GM21717 (cell line): ENCODE data around the gene OR52E1.

Experiments used
- ATAC-seq: cut with Tn5 transposase; IDR thresholded peaks from one replicate; pipeline ENCODE4 v1.9.1; 2021; ENCODE audit warnings: mild to moderate bottlenecking, moderate library complexity; ENCODE audit not compliant: unreplicated experiment

OR52E1 gene

GRCh38 chr11:5115339-5115738 is 46.0 kb downstream of the OR52E1 start:
- ATAC-seq = no peak

- ATAC-seq = no peak
Observed at GRCh38 chr11:5117588-5117987, 48.2 kb downstream of the OR52E1 start.

GRCh38 chr11:5118893-5119292 is 49.5 kb downstream of the OR52E1 start:
- no peak for ATAC-seq
